Adipose tissue (tissue), 3 donors: ENCODE results near the gene OPN3. TPM values are rescaled to one million over a fixed set of nuclear protein-coding genes. Genes with fewer than 3 reads are reported as not detected.

Experiments used
- H3K27ac ChIP-seq: one replicate; pipeline ENCODE4 v1.5.1; 2013; ENCODE audit warnings: low read depth, low read length
- WGBS, 3 donors: extraction: QIAGEN DNeasy Blood & Tissue Kit; methylation state at CpG; one replicate each; pipeline ENCODE4 v1.1.7; 2013; 5-methylcytosine and 5-hydroxymethylcytosine counted together
- polyA plus RNA-seq, 3 donors: library from polyadenylated mRNA; stranded (reverse); fragments of 200-250 nt; gene quantifications; one replicate each; pipeline ENCODE4 v1.2.3, GENCODE V29; 2013
- donor health status: healthy with polysubstance abuse.
- donor health status: Bipolar disorder and iron deficiency.
- donor health status: healthy.

Gene OPN3
- polyA plus RNA-seq, 3 donors, result 4.8 to 9.1 (median 5.1) TPM

DNA sequence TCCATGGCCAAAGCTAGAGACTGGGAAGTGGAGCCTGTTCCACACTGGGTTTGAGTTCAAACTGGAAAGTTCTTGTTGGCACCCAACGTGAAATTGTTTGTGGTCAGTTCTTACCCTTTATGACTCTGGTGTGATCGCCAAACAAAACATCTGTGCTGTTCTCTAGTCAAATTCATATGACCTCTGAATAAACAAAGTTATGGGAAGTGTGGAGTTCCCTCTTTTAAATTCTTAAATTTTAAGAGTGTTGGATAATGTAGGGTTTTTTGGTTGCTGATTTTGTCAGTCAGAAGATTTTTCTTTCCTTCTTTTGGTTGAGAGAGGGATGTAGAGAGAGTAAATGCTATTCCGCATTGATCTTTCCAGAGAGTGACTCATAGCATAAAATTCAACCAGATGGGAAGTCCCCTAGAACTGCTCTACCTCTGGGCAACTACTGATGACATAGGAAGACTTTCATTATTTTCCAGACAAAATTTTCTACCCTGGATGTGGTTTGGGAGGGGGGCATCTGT lies 36.4 kb downstream of the OPN3 start:
- no peak overlapping the region for H3K27ac ChIP-seq
- 62 to 83% (median 79%) methylated on average over 3 of the region's 3 CpGs for WGBS, 3 donors

DNA sequence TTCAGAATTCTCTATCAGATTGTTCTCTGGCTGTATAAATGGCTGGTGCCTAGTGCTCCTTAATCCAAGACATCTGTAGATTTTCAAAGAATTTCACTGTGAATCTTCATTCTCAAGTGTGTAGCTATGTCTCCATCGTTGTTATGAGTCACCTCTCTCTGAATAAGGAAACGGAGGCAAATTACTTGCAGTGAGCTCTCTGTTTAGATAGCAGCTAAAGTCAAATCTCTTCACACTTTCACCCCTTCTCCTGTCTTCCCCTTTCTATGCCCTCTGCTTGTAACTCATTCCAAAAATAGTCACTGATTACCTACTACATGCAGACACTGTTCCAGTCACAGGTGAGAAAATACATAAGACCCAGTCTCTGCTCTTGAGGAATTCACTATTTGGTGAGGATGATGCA lies 39.7 kb downstream of the OPN3 start:
- H3K27ac ChIP-seq, result no peak overlapping the region
- WGBS, 3 donors, result 72 to 90% (median 80%) methylated on average over 2 of the region's 2 CpGs

DNA sequence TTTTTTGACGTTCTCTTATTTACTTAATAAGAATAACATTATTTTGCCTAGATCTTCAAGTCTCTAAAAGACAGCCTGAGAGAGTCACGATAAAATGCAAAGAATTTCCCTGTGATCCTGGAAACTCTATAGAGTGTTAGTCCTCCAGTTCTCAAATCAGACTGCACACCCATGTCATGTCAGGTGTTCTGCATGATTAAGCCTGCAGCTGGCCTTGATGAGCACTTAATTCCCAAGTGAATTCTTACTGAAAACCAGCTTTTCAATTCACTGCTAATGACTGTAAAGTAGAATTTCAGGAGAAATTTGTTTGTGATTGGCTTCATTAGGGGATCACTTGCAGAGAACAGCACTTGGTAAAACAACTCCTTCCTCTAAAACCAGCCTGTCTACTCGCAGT lies 41.9 kb downstream of the OPN3 start:
- 91 to 93% (median 92%) methylated on average over 3 of the region's 3 CpGs for WGBS, 3 donors
- H3K27ac ChIP-seq, result no peak overlapping the region

DNA sequence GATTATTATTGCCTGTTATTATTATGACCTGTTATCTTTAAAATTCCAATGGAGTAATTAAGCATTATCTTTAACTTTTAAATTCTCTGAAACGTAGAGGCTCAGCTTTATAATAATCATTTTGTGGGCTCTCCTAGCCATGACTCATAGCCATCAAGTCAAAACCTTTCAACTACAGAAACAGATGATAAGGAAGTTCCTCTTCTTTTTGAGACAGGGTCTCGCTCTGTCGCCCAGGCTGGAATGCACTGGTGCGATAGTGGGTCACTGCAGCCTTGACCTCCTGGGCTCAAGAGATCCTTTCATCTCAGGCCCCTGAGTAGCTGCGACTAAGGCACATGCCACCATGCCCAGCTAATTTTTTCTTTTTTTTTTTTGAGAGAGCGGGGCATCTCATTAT lies 43.5 kb downstream of the OPN3 start:
- H3K27ac ChIP-seq, result no peak overlapping the region
- WGBS, 3 donors, result 91 to 96% (median 92%) methylated on average over 6 of the region's 6 CpGs

DNA sequence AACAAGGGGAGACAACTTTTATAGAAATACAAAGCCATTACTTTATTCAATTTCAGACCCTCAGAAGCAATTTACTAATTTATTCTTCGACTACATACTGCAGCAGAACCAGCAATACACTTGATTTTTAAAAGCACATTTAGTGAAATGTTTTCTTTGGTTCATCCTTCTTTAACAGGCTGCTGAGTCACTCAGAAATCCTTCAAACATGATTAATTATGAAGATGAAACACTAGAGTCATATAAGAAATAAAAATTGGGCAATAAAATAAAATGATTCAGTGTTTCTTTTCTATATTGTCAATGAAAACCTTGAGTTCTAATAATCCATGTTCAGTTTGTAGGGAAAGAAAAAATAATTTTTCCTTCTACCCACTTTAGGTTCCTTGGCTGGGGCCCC lies 47.0 kb downstream of the OPN3 start:
- H3K27ac ChIP-seq, result no peak overlapping the region
- 87 to 93% (median 93%) methylated on average over 1 of the region's 1 CpG for WGBS, 3 donors

DNA sequence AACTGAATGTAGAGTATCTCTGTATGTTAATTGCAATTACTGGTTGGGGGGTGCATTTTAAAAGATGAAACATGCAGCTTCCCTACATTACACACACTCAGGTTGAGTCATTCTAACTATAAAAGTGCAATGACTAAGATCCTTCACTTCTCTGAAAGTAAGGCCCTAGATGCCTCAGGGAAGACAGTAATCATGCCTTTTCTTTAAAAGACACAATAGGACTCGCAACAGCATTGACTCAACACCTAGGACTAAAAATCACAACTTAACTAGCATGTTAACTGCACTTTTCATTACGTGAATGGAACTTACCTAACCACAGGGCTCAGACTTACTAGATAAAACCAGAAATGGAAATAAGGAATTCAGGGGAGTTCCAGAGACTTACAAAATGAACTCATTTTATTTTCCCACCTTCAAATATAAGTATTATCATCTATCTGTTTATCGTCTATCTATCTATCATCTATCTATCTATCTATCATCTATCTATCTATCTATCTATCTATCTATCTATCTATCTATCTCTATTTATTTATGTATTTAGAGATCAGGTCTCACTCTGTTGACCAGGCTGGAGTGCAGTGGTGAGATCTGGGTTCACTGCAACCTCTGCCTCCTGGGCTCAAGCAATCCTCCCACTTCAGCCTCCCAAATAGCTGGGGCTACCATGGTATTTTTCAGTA lies 47.8 kb downstream of the OPN3 start:
- H3K27ac ChIP-seq, result no peak overlapping the region
- WGBS, 3 donors, result 83 to 92% (median 92%) methylated on average over 3 of the region's 3 CpGs

DNA sequence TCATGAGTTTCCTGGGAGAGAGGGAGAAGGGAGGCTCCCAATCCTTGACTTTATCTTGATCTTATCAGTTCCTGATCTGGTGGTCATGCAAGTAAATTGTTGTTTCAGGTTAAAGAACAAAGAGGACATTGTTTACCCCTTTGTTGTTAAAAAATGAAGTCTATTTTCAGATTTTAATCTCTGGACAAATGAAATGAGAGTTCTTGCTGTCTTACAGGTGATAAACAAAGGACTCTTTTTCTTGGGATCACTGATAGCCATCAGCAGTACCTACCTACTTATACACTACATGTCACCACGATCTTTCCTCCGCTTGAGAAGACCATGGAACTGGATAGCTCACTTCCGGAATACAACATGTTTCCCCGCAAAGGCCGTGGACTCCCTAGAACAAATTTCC lies 48.4 kb downstream of the OPN3 start:
- 75 to 86% (median 85%) methylated on average over 5 of the region's 5 CpGs for WGBS, 3 donors
- H3K27ac ChIP-seq, result no peak overlapping the region

DNA sequence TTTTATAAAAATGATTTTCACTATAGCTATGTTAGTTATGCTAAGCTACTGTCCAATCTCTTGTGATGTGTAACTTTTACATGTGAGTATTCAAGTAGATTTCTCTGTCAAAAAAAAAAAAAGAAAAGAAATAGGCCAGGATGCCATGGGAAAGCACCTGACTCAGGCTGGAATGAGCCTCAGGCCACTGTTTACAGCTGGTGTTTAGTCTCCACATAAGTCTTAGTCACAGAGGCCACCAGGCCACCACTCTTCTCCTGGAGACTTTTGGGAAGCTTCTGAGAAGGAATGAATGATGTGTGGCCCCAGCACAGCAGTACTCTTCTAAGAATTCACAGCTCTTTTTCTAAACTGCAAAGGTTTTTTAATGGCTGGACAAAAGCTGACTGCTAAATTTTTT lies 48.9 kb downstream of the OPN3 start:
- no peak overlapping the region for H3K27ac ChIP-seq

DNA sequence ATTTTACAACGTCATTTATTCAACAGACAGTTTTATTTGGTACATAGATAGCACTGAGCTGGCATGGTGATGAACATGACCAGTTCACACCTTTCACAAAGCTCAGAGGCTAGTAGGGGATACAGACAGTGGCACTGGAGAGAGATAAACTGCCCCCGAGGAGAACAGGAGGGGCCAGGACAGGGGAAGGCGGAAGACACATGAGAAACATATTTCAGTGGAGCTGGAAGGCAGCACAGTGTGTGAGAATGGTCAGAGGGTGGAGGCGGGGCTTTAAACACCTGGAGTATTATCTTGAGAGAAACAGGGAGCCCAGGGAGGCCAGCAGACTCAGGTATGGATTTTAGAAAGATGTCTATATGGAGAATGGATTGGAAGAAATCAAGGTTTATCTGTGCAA lies 49.5 kb downstream of the OPN3 start:
- WGBS, 3 donors, result 49 to 77% (median 67%) methylated on average over 4 of the region's 4 CpGs
- H3K27ac ChIP-seq, result no peak overlapping the region

DNA sequence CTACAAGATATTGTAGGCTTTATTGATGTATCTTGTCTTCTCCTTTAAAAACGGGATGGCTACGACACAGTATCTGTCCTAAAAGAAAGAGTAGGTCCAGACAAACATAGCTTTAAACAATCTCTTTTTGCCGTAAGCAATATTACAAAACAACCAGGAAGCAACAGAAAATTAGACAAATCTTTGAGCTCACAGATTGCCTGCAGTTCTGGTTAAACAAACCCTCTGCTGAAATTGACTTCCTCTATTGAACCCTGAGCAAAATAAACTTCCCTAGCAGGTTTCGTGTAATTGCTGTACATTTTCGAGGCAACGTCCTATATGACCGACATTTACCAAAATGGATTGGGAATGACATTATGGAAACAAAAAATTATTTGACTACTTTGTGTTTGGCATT lies 50.6 kb downstream of the OPN3 start:
- 66 to 82% (median 74%) methylated on average over 7 of the region's 7 CpGs for WGBS, 3 donors
- no peak overlapping the region for H3K27ac ChIP-seq

DNA sequence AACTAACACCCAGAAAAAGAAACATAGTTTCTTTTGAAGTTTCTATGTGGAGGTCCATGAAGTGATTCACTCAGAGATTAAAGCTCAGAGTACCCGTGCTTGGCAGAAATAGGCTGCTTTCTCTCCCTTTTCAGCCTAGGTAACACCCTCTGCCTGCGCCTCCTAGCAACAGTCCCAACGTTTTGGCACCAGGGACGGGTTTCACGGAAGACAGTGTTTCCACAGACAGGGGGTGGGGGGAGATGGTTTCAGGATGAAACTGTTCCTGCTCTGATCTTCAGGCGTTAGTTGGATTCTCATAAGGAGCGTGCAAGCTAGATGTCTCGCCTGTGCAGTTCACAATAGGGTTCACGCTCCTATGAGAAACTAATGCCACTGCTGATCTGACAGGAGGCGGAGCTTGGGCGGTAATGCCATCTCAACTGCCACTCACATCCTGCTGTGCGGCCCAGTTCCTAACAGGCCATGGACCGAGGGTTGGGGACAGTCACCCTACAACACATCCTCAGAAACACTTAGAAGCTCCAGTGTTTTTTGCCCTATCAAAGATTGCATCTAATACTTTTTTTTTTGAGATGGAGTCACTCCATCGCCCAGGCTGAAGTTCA lies 53.2 kb downstream of the OPN3 start:
- no peak overlapping the region for H3K27ac ChIP-seq
- 82 to 86% (median 85%) methylated on average over 14 of the region's 14 CpGs for WGBS, 3 donors

DNA sequence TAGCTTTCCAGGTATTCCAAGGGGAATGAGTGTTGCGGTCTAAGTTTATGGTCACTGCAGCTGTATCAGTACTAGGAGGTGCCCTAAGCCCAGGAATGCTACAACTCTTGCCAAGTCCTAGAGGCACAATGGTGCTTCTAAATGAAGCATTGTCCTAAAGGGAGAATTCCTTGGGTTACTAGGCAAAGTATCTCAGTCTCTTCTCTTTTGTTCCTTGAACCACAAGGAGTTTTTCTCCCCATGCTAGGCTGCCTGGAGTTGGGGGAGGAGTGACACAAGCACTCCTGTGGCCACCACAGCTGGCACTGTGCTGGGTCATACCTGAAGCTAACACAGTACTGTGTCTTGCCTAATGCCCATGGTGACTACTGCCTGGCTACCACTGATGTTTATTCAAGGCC lies 57.2 kb downstream of the OPN3 start:
- 93 to 98% (median 96%) methylated on average over 1 of the region's 1 CpG for WGBS, 3 donors
- H3K27ac ChIP-seq, result no peak overlapping the region

DNA sequence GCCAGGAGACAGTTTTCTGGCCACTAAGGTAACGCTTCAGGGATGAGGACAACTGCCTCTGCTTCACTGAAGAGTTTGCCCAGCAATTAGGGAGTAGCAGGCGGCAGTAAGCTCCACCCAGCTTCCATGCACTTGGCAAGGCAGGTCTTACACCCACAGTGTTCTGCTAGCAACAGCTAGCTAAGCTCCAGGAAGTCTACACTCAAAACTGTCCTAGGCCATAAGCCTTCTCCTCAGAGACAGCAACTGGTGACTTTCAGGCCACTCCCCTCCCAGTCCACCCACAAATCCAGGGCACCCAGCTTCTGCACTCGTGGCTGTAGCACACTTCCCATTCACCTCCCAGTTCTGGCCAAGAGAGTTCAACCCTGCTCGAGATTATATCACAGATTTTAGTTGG lies 60.7 kb downstream of the OPN3 start:
- WGBS, 3 donors, result 60 to 69% (median 60%) methylated on average over 4 of the region's 4 CpGs
- H3K27ac ChIP-seq, result no peak overlapping the region

DNA sequence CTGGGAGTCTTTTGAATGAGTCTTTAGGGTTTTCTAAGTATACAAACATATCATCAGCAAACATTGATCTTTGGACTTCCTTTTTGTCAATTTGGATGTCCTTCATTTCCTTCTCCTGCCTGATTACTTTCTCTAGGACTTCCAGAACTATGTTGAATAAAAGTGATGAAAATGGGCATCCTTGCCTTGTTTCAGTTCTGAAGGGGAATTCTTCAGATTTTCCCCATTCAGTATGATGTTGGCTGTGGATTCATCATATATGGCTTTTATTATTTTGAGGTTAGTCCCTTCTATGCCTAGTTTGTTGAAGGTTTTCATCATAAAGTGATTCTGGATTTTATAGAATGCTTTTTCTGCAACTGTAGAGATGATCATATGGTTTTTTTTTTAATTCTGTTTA lies 66.0 kb downstream of the OPN3 start:
- H3K27ac ChIP-seq, result no peak overlapping the region

DNA sequence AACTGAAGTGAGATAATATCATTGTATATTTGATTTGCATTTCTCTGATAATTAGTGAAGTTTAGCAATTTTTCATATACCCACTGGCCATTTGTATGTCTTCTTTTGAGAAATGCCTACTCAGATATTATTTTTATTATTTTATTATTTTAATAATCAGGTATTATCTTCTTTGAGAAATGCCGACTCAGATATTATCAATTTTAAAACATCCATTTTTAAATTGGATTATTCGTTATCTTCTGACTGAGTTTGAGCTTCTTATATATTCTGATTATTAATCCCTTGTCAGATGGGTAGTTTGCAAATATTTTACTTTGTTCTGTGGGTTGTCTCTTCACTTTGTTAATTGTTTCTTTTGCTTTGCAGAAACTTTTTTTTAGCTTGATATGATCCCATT lies 70.3 kb downstream of the OPN3 start:
- no peak overlapping the region for H3K27ac ChIP-seq
- 88 to 92% (median 91%) methylated on average over 2 of the region's 2 CpGs for WGBS, 3 donors

DNA sequence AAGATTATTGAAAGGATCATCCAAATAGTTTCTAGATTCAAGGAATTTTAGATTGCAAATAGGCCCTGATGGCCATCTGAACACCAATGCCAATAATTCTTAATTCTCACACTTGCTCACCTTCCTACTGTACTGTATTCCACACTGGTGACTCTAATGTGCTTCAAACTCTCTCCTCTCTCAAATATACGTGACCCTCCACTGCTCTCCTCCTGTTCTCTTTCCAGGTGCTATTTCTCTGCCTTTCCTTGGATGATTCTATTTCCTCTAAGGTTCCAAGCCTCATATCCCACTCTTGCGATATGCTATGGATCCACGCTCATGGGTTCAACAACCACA lies 79.4 kb downstream of the OPN3 start:
- H3K27ac ChIP-seq, result no peak overlapping the region

DNA sequence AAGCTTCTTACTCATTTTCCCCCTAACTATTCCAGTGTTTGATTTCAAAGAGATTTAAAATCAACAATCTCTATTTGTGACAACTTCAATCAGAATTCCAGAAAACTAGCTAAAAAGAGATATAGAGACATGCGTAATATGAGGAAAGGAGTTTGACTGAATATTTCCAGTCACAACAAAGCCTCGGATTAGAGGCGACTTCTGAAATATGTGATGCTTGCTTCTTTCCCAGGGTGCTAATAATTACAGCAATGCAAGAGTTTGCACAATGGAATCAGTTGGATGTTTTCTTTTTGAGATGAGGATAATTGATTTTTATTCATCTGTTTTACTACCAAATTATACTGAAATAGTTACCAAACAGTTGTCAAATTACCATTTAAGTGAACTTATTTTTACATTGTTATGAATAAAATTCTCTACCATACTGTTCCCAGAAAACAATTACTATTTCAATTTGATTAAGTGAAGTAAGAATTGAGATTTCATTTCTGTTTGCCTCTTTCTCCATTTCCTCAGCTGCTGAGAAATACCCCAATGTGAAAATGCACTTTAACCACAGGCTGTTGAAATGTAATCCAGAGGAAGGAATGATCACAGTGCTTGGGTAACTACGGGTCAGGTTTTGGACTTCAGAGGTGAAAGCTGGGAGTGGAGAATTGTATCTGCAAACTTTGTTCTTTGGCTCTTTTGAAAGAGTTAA lies 79.9 kb downstream of the OPN3 start:
- WGBS, 3 donors, result 60 to 88% (median 66%) methylated on average over 4 of the region's 4 CpGs
- no peak overlapping the region for H3K27ac ChIP-seq

More for the DNA sequence above, 79.4 kb downstream of the OPN3 start:
- WGBS, 3 donors, result 83 to 87% (median 84%) methylated on average over 3 of the region's 3 CpGs

DNA sequence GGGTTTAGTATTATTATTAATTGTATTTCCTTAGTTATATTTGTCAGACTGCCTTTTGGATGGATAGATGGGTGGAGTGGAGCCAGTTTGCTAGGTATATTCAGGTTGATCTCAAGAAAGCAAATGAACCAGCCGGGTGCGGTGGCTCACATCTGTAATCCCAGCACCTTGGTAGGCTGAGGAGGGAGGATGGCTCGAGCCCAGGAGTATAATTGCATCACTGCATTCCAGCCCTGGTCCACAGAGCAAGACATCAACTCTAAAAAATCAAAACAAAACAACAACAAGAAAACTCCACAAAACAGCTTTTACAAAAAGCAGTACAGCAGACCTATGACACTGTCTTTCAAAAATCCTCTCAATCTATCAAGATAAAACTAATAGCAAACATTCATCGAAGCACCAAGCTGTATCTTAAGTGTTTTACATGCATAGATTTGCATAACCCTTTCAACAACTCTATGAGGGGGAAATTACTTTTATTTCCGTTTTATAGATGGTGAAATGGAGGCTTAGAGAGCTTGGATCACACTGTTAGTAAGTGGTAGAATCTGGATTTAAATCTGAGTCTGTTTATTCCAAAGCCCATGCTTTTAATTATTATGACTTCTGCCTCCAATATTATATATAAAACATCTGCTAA lies 82.5 kb downstream of the OPN3 start:
- H3K27ac ChIP-seq, result no peak overlapping the region
- WGBS, 3 donors, result 73 to 80% (median 74%) methylated on average over 5 of the region's 5 CpGs

DNA sequence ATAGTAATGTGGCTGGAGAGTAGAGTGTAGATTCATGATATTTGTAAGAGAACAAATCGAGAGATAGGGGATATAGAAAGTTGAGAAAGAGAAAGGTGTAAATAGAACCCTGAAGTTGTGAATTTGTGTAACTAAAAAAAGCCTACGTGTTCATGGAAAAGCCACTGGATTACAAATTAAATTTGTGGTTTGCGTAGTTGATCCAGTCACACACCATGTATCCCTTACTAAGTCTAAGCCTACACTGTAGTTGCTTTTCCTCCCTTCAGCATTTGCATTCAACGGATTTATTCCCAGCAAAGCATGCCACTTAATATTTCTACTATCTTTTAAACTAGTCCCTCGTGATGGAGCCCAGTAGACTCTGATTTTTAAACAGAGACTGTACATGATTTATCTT lies 83.1 kb downstream of the OPN3 start:
- no peak overlapping the region for H3K27ac ChIP-seq
- WGBS, 3 donors, result 77 to 82% (median 80%) methylated on average over 5 of the region's 5 CpGs
